Iris pigment epithelial cell (primary cell): Measurements from ENCODE around the gene F8.
A peak's percentile ranks its signal among the peaks of the same experiment; 100 is the strongest.
"Not testable (repeated sequence)": the region's sequence is repeated elsewhere in the genome, so short reads cannot be mapped to it uniquely, and the experiment has no call there.

ENCODE experiments used
- DNase-seq: peaks from one replicate; pipeline ENCODE4 v3.0.0-alpha.2; 2011; ENCODE audit warnings: low read depth

F8 gene

DNA sequence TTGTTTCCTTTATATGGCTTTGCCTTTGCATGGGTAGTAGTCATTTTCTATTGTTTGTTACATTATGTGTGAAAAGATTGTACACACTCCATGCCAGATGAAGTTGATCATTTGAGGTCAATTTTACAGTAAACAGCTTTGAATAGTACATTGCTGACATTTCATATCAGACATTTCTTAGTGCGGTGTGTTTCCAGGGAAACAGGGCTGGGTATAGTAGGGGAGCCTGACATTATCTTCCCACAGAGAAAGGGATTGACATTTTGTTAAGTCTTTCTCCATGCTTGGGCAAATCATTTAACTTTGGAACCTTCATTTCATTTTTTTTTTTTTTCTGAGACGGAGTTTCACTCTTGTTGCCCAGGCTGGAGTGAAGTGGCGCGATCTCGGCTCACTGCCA lies 9.1 kb upstream of the F8 start:
- peak; percentile 5 for DNase-seq

DNA sequence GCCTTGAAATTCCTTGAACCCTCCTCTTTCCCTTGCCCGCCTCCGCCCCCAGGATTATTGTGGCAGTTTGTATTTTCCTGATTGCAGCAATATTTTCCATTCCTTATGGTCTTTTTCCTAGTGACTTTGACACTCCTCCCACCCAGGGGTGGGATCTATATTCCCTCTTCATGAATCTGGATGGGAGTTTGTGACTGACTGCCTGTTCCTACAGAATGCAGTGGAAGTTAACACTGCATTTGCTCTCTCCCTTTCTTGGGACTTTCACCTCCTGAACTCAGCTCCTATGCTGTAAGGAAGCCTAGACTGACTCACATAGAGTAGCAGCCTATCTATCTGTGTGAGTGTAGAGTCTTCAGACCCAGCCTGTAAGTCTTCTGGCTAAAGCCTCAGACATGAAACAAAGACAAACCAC lies 6.4 kb upstream of the F8 start:
- DNase-seq, result peak; percentile 72

DNA sequence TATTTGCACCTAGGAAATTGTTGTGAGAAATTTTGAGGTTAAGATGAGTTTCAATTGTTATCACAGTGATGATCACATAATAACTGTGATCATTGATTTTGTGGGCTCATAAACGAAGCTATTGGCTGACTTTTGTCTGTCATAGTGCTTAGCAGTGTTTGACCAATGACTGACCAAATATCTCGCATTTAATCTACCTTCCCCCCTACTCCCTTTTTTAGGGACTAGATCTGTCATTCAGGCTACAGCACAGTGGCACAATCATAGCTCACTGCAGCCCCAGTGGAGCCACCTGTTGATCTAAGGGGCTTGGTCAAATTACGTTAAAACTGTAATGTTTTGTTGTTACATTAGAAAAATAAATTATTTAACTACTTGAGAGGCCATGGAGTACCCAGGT lies 5.6 kb upstream of the F8 start:
- no peak for DNase-seq

DNA sequence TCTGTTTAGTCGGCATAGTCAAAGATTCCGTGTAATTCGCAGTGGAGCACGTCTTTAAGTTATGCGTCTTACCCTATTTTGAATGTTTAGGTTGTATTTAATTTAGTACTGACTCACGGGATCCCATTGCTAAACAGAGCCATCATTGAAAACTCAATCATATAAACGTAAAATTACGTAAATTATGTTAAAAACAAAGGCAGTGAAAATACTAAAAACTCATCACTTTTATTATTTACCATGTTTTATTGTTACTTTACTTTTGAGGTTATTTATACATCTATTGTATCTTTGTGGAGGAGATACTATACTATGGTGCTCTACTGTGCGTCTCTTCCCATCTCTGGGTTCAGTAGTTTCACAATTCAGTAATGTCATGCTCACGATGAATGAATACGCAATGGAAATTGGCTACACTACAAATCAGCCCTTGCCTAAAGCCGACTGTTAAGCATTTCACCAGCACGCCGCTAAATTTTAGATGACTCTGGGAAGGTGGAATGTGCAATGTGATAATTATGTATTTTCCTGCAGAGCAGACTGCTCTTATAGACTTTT lies 5.1 kb upstream of the F8 start:
- DNase-seq, result peak; percentile 85

DNA sequence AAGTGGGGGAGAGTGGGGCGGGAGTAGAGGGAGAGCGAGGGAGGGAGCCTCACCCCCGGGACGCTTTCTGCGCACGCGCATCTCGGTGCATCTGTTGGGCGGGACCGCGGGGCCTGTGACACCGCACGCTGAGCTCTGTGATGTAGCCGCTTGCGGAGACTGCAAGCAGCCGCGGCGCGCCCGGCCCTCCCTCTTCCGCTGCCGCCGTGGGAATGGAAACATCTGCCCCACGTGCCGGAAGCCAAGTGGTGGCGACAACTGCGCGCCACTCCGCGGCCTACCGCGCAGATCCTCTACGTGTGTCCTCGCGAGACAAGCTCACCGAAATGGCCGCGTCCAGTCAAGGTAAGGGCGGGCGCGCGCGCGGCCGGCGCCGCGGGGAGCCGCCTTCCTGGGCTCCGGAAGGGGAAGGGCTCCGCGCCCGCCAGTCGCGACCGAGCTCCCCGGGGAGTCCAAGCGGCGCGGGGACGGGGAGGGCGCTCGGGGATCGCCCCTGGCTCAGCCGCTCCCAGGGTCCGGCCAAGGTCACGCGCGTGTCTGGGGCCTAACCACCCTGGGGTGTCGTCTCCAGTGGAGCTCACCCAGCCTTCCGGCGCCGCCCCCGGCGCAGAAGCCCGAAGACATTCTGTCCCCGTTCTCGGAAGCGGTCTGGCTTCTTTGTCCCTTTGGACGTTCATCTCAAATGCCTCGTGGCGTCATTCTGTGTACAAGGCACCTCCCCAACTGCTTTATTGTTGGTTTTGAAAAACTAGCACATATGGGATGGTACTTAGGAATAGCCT lies 4.4 kb upstream of the F8 start, which contains the start of gene FUNDC2:
FUNDC2 (plus strand) TSS at position 118 of the 782 bp plus-strand sequence; CDS start at position 213, 95 bp downstream.
- DNase-seq, result peak; percentile 92

DNA sequence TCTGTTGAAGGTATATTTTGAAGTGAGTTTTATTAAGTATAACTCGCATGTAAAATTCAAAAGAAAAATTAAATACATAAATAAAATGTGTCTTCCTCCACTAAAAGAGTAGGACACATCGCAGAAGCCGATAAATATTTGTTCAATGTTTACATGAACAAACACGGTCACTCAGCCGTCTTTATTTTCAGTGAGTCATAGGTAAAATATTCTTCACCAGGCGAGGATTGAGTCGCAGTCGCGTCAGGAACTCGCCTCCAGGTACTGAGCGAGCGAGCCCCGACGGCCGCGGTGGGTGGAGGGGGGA lies 3.9 kb upstream of the F8 start:
- no peak for DNase-seq

DNA sequence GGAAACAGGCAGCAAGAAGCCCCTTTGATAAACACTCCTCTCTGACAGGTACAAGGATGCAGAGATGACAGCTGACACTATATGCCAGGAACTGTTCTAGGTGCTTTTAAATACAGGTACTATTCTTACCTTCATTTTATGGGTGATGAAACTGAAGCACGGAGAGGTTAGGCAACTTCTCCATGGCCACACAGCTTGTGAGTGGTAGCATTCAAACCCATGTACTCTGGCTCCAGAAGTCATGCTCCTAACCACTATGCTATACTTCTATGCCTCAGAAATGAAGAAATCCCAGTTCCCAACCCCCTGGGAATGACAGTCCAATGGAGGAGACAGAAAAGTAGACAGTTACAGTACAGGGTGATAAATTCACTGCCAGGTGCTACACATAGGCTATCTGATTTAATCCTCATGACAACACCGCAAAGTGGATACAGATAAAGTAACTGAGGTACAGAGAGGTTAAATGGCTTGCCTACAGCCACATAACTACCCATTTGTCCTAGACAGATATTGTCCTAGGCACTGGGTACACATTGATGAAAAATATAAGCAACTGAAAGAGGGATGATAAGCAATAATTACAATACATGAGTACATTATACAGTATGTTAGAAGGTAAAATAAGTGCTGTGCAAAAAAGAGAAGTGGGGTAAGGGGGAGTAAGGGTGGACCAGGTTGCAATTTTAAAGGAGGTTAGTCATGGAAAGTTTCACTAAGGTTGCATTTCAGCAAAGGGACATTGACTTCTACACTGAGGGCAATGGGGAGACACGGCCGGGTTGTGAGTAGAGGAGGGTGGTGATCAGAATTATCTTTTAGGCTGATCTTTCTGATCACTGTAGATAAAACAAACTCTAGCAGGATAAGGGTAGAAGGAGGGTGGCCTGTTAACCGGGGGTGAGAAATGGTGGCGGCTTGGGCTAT lies 1.6 kb upstream of the F8 start:
- no peak for DNase-seq

DNA sequence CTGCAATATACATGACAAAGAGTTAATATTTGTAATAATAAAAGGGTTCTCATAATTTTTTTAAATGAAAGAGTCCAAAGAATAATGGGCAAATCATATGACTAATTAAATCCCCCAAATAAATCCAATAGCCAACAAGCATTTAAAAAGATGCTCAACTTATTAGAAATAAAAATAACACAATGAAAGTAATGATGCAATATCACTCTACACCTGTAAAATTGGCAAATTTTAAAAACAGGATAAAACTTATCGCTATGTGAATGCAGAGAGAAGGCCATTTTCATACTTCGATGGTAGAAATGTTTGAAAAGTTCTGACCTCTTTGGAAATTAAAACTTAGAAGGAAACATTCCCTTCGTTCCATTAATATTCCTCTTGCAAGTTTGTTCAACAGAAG lies 1.9 kb downstream of the F8 start:
- no peak for DNase-seq

DNA sequence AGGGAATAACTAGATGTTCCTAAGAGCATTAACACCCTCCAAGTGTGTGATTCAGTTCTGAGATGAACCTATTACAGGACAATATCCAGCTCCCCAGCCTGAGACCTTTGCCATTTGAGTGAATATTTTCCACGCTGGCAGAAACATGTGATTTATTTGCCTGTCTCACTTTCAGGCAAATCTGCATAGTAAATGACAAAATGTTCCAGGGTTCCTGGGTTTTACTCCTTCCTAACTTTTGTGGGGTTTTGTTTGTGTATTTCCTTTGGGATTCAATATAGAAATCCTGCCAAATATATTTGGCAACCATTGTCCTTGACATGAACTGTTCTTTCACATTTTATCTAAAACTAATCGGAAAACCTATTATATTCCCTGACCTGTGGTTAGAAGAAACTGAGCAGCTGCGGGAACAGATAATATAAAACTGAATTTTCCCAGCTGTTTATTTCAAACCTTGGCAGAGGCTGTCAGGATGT lies 12.5 kb downstream of the F8 start:
- no peak for DNase-seq

DNA sequence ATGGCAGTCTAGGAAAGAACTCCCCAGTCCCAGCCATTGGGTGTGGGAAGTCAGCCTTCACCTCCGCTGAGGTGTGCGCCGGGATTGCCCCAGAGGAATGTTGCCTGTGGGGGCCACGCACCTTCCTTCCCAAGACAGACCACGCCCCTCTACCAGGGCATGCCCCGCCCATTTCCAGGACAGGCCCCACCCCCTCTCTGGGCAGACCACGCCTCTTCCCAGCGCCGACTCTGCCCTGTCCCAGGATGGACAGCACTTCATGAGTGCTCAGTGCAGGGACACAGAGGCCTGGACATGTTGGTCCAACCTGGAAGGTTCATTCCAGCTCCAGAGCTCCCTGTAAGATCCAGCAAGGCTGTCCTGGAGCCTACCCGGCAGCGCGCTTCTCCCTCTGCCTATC lies 13.9 kb downstream of the F8 start:
- not testable (repeated sequence) for DNase-seq

DNA sequence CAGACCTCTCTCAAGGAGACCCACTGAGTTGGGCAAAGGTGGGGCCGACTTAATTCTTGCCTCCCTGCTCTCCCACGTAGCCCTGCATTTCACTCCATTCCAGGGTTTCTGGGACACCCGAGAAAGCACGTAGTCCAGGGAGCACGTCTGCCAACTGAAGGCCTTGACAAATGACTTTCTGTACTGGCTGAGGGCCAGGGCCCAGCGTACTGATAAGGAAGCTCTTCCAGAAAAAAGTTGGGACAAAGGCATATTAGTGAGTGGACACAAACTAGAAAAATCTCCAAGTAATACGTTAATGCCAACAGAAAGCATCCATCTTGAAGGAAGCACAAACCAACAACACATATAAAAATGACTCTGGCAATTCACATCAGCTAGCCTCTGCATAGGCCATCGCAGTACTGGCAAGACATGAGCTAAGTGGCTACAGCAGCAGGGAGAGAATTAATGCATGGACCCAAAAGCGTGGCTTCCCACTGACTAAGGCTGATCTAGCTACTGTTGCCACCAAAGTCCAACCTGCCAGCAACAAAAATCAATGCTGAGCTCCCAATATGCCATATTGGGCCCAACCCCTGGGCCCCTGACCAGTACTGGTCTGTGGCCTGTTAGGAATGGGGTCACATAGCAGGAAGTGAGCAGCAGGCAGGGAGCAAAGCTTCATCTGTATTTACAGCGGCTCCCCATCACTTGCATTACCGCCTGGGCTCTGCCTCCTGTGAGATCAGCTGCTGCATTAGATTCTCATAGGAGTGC lies 15.4 kb downstream of the F8 start:
- DNase-seq, result not testable (repeated sequence)

DNA sequence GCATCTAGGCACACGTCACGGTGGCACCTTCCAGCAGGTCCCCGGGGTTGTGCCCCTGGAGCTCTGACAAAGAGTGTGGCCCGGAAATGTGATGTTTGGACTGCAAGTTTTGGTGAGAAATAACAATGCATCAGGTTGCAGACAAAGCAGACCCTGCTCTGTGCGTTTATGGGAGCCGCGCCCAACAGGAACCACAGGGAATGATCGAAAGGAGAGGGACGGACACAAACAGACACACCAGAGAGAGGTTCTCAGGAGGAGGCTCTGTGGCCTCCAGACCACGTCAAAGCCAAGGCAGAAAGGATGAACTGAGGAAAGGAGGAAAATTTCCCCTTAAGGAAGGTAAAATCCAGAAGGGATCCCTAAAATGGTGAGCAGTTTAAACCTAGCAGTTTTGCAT lies 16.1 kb downstream of the F8 start:
- not testable (repeated sequence) for DNase-seq

DNA sequence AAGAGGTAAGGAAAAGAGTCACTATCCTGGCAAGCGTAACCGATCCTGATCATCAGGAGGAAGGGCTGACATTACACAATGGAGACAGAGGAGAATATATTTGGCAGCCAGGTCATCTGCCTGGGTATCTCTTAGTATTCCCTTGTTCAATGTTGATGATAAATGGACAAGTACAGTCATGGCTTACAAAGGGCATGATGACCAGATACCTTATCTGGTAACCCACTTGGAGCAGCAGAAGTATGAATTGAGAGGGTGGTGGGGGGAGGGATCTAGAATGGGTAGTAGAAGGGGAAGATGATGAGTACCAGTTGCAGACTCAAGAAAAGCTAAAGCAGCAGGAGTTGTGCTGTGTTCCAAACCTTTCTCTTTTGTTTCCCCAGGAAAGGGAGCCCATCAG lies 17.3 kb downstream of the F8 start:
- no peak for DNase-seq

DNA sequence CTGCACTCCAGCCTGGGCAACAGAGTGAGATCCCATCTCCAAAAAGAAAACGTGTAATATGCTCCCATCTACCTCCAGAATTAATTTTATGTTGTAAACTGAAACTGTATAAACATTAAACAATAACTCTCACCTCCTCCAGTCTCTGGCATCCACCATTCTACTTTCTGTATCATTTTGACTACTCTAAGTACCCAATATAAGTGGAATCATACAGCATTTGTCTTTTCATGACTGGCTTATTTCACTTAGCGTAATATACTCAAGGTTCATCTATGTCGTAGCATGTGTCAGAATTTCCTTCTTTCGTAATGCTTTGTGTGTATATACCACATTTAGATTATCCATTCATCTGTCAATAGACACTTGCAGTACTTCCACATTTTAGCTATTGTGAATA lies 20.6 kb downstream of the F8 start:
- DNase-seq, result no peak

DNA sequence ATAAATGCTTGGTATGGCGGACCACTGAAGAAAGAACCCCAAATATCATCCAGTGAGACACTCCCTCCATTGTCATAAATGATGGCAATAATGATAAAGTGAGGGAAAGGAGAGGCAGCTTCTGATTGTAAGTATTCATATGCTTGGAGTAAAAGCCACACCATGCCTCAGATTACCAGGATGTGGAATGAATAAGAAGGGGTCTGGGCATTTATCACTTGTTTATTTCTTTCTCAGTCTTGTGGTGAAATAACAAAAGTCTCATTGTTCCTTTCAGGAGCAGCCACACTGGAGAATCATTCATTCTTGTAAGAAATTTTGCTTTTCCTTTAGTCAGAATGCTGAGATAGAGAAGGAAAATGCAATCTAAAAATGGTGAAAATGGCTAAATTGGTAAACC lies 21.7 kb downstream of the F8 start:
- no peak for DNase-seq

DNA sequence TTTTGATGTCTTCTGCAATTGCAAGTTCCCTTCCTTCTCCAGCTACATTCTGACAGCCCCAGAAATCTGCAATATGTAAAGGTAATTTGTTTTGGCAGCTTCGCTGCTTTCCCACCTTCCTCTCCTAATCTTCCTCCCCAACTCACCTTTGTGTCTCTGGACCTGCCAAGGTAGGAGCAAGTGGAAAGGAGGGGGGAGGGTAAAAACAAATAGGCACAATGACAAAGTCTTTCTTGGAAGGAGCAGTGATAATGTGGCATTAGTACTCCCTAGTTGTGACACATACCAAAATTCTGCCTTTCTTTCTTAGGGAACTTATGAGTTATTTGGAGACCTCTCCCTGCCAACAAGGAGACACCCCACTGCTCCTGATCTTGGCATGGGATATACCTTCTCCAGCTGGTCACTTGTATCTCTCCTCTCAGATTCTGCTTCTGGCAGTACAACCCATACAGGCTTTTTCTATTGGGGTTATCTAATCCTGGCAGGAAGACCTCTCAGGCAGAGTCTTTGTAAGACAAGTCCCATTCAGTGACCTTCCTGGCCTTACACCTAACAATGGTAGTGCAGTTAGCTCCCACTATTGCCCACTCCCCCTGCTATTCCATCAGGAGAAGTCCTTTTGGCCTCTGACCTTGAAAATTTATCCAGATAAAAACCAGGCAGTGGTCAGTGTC lies 24.2 kb downstream of the F8 start:
- no peak for DNase-seq

DNA sequence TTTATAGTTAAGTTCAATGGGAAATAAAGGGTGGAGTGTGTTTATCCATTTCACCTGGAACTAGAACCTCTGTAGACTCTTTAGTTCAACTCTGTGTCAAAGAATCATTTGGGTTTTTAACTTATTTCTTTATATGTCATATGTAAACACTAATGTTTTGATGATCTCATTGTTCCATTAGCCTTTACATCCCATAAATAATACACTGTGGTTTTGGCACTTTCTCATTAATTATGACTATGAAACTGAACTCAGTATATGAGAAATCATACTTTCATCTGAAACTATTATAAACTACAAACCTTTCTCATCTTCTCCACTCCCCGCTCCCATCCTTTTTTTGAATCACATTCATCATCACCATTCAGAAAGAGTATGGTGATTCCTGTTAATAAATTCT lies 31.0 kb downstream of the F8 start:
- DNase-seq, result no peak

DNA sequence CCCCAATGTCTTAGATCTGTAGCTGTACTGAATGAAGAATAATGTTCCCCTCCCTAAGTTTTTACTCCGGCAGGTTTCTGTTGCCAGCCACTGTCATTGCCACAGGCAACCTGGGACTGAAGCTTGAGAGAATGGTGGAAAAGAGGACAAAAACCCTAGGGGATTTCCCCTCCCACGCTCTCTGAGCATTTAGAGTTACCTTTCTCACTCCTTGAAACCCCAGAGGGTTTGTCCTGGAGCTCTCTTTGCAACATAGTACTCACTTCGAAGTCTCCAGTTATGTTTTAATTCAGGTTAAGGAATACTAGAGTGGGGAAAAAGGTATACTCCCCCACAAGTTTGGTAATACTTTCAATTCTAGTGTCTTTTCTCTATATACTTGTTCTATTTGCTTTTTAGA lies 31.5 kb downstream of the F8 start:
- DNase-seq, result no peak

DNA sequence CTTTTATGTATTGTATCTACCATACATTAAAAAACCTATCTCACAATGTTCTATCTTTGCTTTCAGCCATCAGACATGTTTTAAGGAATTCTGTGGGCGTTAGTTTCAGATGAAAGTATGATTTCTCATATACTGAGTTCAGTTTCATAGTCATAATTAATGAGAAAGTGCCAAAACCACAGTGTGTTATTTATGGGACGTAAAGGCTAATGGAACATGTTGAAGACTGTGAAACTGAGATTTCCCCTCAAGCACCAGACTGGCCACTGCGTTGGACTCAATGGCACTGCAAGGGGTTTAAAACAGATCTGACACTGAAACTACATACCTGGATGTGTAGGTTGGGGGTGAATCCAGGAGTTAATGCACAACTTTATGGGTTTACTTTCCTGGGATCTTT lies 32.0 kb downstream of the F8 start:
- no peak for DNase-seq

DNA sequence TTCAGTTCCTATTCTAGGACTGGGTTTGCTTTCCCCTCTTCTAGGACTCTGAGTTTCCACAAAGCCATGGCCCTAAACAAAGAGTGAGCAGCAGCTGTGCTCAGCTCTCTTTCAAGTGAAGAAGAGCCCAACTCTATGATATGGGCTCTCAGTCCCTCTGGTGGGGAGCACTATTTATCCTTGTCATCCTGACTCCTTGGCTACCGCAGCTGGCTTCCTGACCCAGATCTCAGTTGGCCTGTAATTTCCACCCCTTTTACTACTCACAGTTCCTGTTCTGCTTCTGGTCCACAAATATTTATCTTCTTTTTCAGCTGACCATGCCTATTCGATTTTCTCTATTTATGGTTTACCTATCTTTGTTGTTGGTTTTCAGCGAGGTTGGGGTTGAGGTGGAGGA lies 33.8 kb downstream of the F8 start:
- DNase-seq, result no peak

DNA sequence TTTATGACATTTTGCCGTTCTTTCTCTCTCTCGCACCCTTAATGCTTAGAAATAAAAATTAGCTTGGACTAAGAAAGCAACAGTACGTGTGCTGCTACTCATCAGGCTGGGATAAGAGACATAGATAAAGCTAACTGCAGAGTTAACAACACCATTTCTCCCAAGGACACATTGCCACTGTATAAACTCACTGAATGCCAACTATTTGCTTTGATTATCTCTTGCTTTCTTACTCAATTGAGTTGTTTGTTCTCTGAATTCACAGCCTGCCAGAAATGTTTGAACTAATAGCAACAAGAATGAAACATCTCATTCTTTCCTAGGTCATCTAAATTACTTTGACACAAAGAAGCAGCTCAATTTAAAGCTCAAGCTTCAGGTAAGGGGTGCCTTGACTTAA lies 34.6 kb downstream of the F8 start:
- peak; percentile 2 for DNase-seq
